GM12891 (cell line): ENCODE results near the gene NEIL3.

Experiments used
- POLR2AphosphoS5 ChIP-seq: IDR thresholded peaks from 2 replicates; pipeline ENCODE4 v1.6.1; 2011; ENCODE audit warnings: low read depth, low read length, control low read depth
- SPI1 ChIP-seq: IDR thresholded peaks from 2 replicates; pipeline ENCODE4 v1.6.1; 2011; ENCODE audit warnings: low read depth, low read length, control low read depth
- TAF1 ChIP-seq: IDR thresholded peaks from 2 replicates; pipeline ENCODE4 v1.6.1; 2011; ENCODE audit warnings: low read depth, low read length, control low read depth

- TF ChIP-seq SPI1: no peak
- TF ChIP-seq POLR2AphosphoS5: no peak
- TF ChIP-seq TAF1: no peak
These were observed 38.7 kb downstream of the NEIL3 start for GRCh38 chr4:177348348-177348747.
